ENCODE measurements around the gene FNTB. TPM values are rescaled to one million over a fixed set of nuclear protein-coding genes. Genes with fewer than 3 reads are reported as not detected.
A peak's percentile ranks its signal among the peaks of the same experiment; 100 is the strongest.

FNTB gene
- total and polyA plus RNA-seq, 2 of the 8 experiments (the other 6 are each of a cell fraction or from before 2014, with no cell fraction given) = 16.0 to 20.7 TPM

DNA sequence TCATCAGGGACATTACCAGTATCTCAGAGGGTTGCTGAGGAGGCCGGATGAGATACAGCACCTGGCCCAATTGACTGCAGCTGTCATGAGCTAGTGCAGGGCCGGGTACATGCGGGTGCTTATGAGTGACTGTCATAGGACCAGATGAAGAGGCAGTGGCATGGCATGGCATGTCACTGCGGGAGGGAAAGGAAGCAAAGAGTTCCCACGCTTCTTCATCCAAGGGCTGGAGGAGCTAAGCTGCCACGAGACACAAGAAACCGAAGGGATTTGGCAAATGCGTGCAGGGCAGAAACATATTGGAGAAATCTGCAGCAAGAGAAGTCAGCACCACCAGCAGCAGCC, 33.4 kb upstream of the FNTB start:
- Histone ChIP-seq H3K23me2 (ENCODE audit: low read depth, low read length) (no peaks in the 10 kb centered on the region), H4K91ac (replicated peaks; ENCODE audit: insufficient read length, low read length) (peak overlapping the region; percentile 23), H3K4me3 (ENCODE audit: extremely low read depth in 1 of 4, insufficient read depth in 2 of 4, low read depth in 3 of 4, low read length in 4 of 4) (no peak overlapping the region), H3K9ac (replicated peaks in 1 of 4; ENCODE audit: extremely low read depth in 1 of 4, low read depth in 3 of 4, low read length in 3 of 4) (no peak overlapping the region), H3K4me1 (replicated peaks in 1 of 4; ENCODE audit: control insufficient read depth in 3 of 4, insufficient read depth in 4 of 4, low read length in 3 of 4) (peaks cover 5 to 16% (median 15%) of the 10 kb centered on the region in 4 experiments; a peak in 6 of 7 replicates), H3K36me3 (ENCODE audit: control insufficient read depth in 2 of 4, insufficient read depth in 4 of 4, low read length in 3 of 4) (peaks cover 5 to 25% (median 12%) of the 10 kb centered on the region in 4 experiments; a peak in 4 of 8 replicates), H2BK5ac (ENCODE audit: low read depth, low read length) (no peak overlapping the region), H3K9me3 (ENCODE audit: insufficient read depth in 2 of 2, low read depth in 1 of 2, low read length in 1 of 2) (no peaks in the 10 kb centered on the region), H2BK20ac (ENCODE audit: low read length) (no peak overlapping the region), H4K8ac (ENCODE audit: extremely low read depth, insufficient read depth, low read length) (no peak overlapping the region), H3K27me3 (replicated peaks in 1 of 4; ENCODE audit: control insufficient read depth in 3 of 4, extremely low read depth in 1 of 4, insufficient read depth in 3 of 4, low read length in 3 of 4) (no peaks in the 10 kb centered on the region), H2AFZ (ENCODE audit: low read length) (no peak overlapping the region), H2AK5ac (ENCODE audit: low read depth, low read length) (no peak overlapping the region), H4K20me1 (replicated peaks in 1 of 2; ENCODE audit: control insufficient read depth in 1 of 2, insufficient read depth in 2 of 2, low read length in 2 of 2) (peaks cover 0 to 2% of the 10 kb centered on the region in 2 experiments), H3K56ac (replicated peaks; ENCODE audit: insufficient read length, low read depth, low read length) (no peak overlapping the region), H3K14ac (ENCODE audit: insufficient read length) (no peak overlapping the region), H4K5ac (ENCODE audit: insufficient read length, low read depth, low read length) (no peak overlapping the region), H3K79me1 (ENCODE audit: low read depth, low read length) (no peaks in the 10 kb centered on the region; the same call in 1 of the 2 replicates), H3K18ac (ENCODE audit: extremely low read depth, low read length) (no peak overlapping the region), H2BK120ac (replicated peaks; ENCODE audit: low read depth, low read length) (no peak overlapping the region), H3K23ac (ENCODE audit: insufficient read length) (no peak overlapping the region), H2BK15ac (ENCODE audit: low read length) (no peak overlapping the region), H2BK12ac (ENCODE audit: low read depth, low read length) (0 out of 2 replicates have a peak overlapping the region, but pooled peaks have one; percentile 43), H3K79me2 (ENCODE audit: control insufficient read depth in 1 of 2, insufficient read depth in 2 of 2, low read length in 2 of 2) (no peaks in the 10 kb centered on the region), H3K27ac (ENCODE audit: low read depth, low read length) (no peak overlapping the region), H3K4ac (replicated peaks; ENCODE audit: insufficient read length, low read depth, low read length) (no peak overlapping the region), H3K4me2 (ENCODE audit: insufficient read depth in 1 of 2, low read depth in 2 of 2, low read length in 2 of 2) (no peak overlapping the region)
- WGBS, 2 experiments (ENCODE audit: extremely low coverage in 1 of 2, insufficient coverage in 1 of 2, insufficient read length in 1 of 2, insufficient replicate concordance in 2 of 2, low coverage in 1 of 2, low lambda C conversion rate in 2 of 2, missing lambda C conversion rate in 1 of 2) = 97% methylated on average over 8 of the region's 8 CpGs; no CpG with 5 or more reads in 1 of the 2 experiments
- no peak for DNase-seq (ENCODE audit: low read depth in 1 of 2, low spot score in 2 of 2)
- TF ChIP-seq, protein P1, sequence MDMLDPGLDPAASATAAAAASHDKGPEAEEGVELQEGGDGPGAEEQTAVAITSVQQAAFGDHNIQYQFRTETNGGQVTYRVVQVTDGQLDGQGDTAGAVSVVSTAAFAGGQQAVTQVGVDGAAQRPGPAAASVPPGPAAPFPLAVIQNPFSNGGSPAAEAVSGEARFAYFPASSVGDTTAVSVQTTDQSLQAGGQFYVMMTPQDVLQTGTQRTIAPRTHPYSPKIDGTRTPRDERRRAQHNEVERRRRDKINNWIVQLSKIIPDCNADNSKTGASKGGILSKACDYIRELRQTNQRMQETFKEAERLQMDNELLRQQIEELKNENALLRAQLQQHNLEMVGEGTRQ (IDR thresholded peaks at IDR 0.05; ENCODE audit: low read length) = no peak
- TF ChIP-seq ZNF274 (IDR thresholded peaks at IDR 0.05; ENCODE audit: borderline replicate concordance, extremely low read depth, low read length) (no peak), EGR1 (IDR thresholded peaks at IDR 0.05; ENCODE audit: borderline replicate concordance, low read depth, low read length) (no peak), CREB1 (IDR thresholded peaks at IDR 0.05) (no peak), TBP (IDR thresholded peaks at IDR 0.05; ENCODE audit: low read depth, low read length) (no peak), RFX5 (IDR thresholded peaks at IDR 0.05; ENCODE audit: borderline replicate concordance, low read depth, low read length) (no peak), RNF2 (IDR thresholded peaks at IDR 0.05; ENCODE audit: borderline replicate concordance, low read depth, low read length, missing control alignments, poor library complexity, severe bottlenecking) (no peak), SAP30 (IDR thresholded peaks at IDR 0.05; ENCODE audit: insufficient read depth, insufficient replicate concordance, low read length) (no peak), CEBPB (IDR thresholded peaks at IDR 0.05; ENCODE audit: low read depth, low read length) (no peak)
- TF ChIP-seq, protein P2, sequence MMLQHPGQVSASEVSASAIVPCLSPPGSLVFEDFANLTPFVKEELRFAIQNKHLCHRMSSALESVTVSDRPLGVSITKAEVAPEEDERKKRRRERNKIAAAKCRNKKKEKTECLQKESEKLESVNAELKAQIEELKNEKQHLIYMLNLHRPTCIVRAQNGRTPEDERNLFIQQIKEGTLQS (IDR thresholded peaks at IDR 0.05; ENCODE audit: insufficient read depth, low read depth, low read length) = no peak
- no peak for FAIRE-seq
- CTCF ChIA-PET (ENCODE audit: partially characterized antibody) = interaction anchor here (0.7 to 3.8 kb wide), 28 partner anchors 8 to 178 kb away, joined by 3 to 25 read pairs (median 5); partner anchors contain the start of gene GPX2
- POLR2A ChIA-PET (ENCODE audit: partially characterized antibody) = interaction anchor here (0.8 to 2.2 kb wide), 5 partner anchors 9 to 39 kb away, joined by 3 to 9 read pairs (median 3); partner anchors contain the start of gene CHURC1
